Thoracic aorta (tissue), 2 donors: Measurements from ENCODE around the gene EIF4EBP2. TPM values are rescaled to one million over a fixed set of nuclear protein-coding genes. Genes with fewer than 3 reads are reported as not detected.
A peak's percentile ranks its signal among the peaks of the same experiment; 100 is the strongest.

Experiments
- ATAC-seq: fragments of 150-250 bp; one replicate; pipeline ENCODE4 v1.8.0; 2017; ENCODE audit warnings: low read depth; ENCODE audit not compliant: insufficient number of reproducible peaks, low FRiP score
- DNase-seq: peaks from one replicate; pipeline ENCODE4 v3.0.0-alpha.2; 2020; ENCODE audit warnings: low spot score
- H3K27ac ChIP-seq, 2 donors: fragments of 200-600 bp; sonication (generic); 1 replicate in 1 of 2; 2 replicates in 1 of 2; pipeline ENCODE4 v1.5.1; 2016; ENCODE audit warnings: mild to moderate bottlenecking in 2 of 2, moderate library complexity in 2 of 2
- H3K27me3 ChIP-seq: fragments of 200-600 bp; sonication (generic); replicated peaks from 2 replicates; pipeline ENCODE4 v1.6.0; 2016; ENCODE audit warnings: mild to moderate bottlenecking; ENCODE audit not compliant: insufficient read depth
- H3K36me3 ChIP-seq: fragments of 200-600 bp; sonication (generic); one replicate; pipeline ENCODE4 v1.5.1; 2016
- H3K4me1 ChIP-seq, 2 donors: fragments of 200-600 bp; sonication (generic); 1 replicate in 1 of 2; 2 replicates in 1 of 2; pipeline versions ENCODE4 v1.5.1 to v1.6.0; 2016; ENCODE audit warnings: low read depth in 2 of 2, mild to moderate bottlenecking in 1 of 2; ENCODE audit not compliant: control insufficient read depth in 1 of 2
- H3K4me3 ChIP-seq: fragments of 200-600 bp; sonication (generic); 2 replicates; pipeline ENCODE4 v1.5.1; 2016; ENCODE audit warnings: mild to moderate bottlenecking
- H3K9me3 ChIP-seq: fragments of 200-600 bp; sonication (generic); 2 replicates; pipeline ENCODE4 v1.5.1; 2016
- CTCF ChIP-seq: fragments of 200-600 bp; sonication (generic); IDR thresholded peaks from one replicate; pipeline ENCODE4 v1.5.1; 2019; ENCODE audit warnings: antibody characterized with exemption
- total RNA-seq, 2 donors: library from RNA; depleted of rRNA; stranded (reverse); fragments of >200 nt; gene quantifications; one replicate each; pipeline versions ENCODE4 v1.1.0 to v1.2.3, GENCODE V29; 2016

Gene EIF4EBP2
- total RNA-seq, 2 donors from 2014 or later: 52.8 to 60.0 TPM

GRCh38 chr10:70424320-70424719 is 20.4 kb downstream of the EIF4EBP2 start:
- no peak for TF ChIP-seq CTCF
- Histone ChIP-seq H3K4me1 (no peaks in the 10 kb centered on the region), H3K36me3 (peaks cover 72% of the 10 kb centered on the region), H3K27me3 (no peaks in the 10 kb centered on the region), H3K27ac (no peak overlapping the region), H3K9me3 (no peaks in the 10 kb centered on the region), H3K4me3 (no peak overlapping the region)
- ATAC-seq (no peak), DNase-seq (no peak)

- TF ChIP-seq CTCF: no peak
- Histone ChIP-seq H3K27me3 (no peaks in the 10 kb centered on the region), H3K9me3 (no peaks in the 10 kb centered on the region), H3K4me1 (peaks cover 2 to 7% of the 10 kb centered on the region in 2 donors), H3K36me3 (peaks cover 69% of the 10 kb centered on the region), H3K27ac (no peak overlapping the region), H3K4me3 (no peak overlapping the region)
- DNase-seq: no peak
- ATAC-seq: no peak
These were observed 21.2 kb downstream of the EIF4EBP2 start for GRCh38 chr10:70425096-70425495.

DNA sequence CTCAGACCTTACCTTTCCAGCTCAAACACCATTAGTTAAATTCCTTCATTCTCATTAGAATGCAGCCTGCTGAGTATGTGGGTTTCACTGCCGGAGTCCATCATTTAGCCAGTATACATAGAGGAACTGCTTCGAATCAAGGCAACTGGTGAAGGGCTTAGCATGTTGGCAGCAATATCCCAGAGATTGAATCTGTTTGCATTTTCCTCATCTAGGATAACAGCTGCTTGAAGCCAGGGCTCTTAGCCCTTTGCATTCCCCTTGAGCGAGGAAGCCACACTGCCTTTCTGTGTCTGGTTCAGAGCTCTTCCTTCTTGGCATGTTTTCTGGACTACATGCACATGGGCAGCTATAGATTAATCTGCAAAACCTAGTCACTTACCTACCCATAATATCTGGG is 22.9 kb downstream of the EIF4EBP2 start:
- TF ChIP-seq CTCF: no peak
- H3K4me3 ChIP-seq: no peak overlapping the region
- H3K27ac ChIP-seq: no peak overlapping the region
- peaks cover 53% of the 10 kb centered on the region for H3K36me3 ChIP-seq
- peaks cover 4 to 25% of the 10 kb centered on the region in 2 donors for H3K4me1 ChIP-seq
- DNase-seq: no peak
- no peaks in the 10 kb centered on the region for H3K9me3 ChIP-seq
- ATAC-seq: no peak
- no peaks in the 10 kb centered on the region for H3K27me3 ChIP-seq

GRCh38 chr10:70430493-70431445 is 26.8 kb downstream of the EIF4EBP2 start:
- no peaks in the 10 kb centered on the region for H3K9me3 ChIP-seq
- H3K27ac ChIP-seq: peak overlapping the region; percentile 59 to 61
- no peak overlapping the region for H3K4me3 ChIP-seq
- peaks cover 22% of the 10 kb centered on the region for H3K36me3 ChIP-seq
- ATAC-seq (peak; percentile 63), DNase-seq (peak; percentile 45)
- H3K27me3 ChIP-seq: no peaks in the 10 kb centered on the region
- H3K4me1 ChIP-seq: peaks cover 4 to 52% of the 10 kb centered on the region in 2 donors
- TF ChIP-seq CTCF: no peak

GRCh38 chr10:70432101-70432500 is 28.2 kb downstream of the EIF4EBP2 start:
- no peak for TF ChIP-seq CTCF
- Histone ChIP-seq H3K27me3 (no peaks in the 10 kb centered on the region), H3K36me3 (peaks cover 11% of the 10 kb centered on the region), H3K4me3 (no peak overlapping the region), H3K4me1 (peaks cover 4 to 52% of the 10 kb centered on the region in 2 donors), H3K27ac (no peak overlapping the region), H3K9me3 (no peaks in the 10 kb centered on the region)
- ATAC-seq (no peak), DNase-seq (no peak)
